ENCODE data around the gene SEC31A. TPM values are rescaled to one million over a fixed set of nuclear protein-coding genes. Genes with fewer than 3 reads are reported as not detected.
A peak's percentile ranks its signal among the peaks of the same experiment; 100 is the strongest.

Gene SEC31A
- total RNA-seq (134 and 141 TPM in 2 replicates), polyA plus RNA-seq (52.7 and 58.4 TPM in 2 replicates), polyA minus RNA-seq (77.4 and 105 TPM in 2 replicates)
- total RNA-seq (2013), result 89.1 TPM

GRCh38 chr4:82890901-82891706 is at the start of gene SEC31A:
SEC31A (minus strand) TSS chr4:82891153; CDS start chr4:82881936, 9,217 bp downstream.
- H3K27ac ChIP-seq (ENCODE audit: low read length in 2 of 2), result peak within 1 kb of the TSS; percentile 87 to 93
- peaks cover 48% of the 10 kb centered on the region for H3K79me2 ChIP-seq (ENCODE audit: control insufficient read depth, insufficient read depth, low read length)
- H3K9me3 Mint-ChIP-seq (ENCODE audit: insufficient read depth), result no peaks in the 10 kb centered on the region
- DNase-seq (peak; percentile 98), ATAC-seq (ENCODE audit: low read depth) (peak; percentile 92)
- intact Hi-C loops (cut with micrococcal nuclease), result loop anchor here (1.0 to 10.0 kb wide), 6 partner anchors 9 to 594 kb away; partner anchors contain the start of genes ABRAXAS1, ENOPH1, HELQ and HNRNPDL
- H3K27me3 Mint-ChIP-seq, result no peaks in the 10 kb centered on the region
- H3K27ac Mint-ChIP-seq, result peak within 1 kb of the TSS; percentile 97
- no peaks in the 10 kb centered on the region for H3K27me3 ChIP-seq (replicated peaks in 1 of 4; ENCODE audit: control extremely low read depth in 1 of 4, control insufficient read depth in 3 of 4, insufficient read depth in 4 of 4, low read length in 3 of 4)
- CTCF ChIA-PET, result interaction anchor here (1.0 kb wide), 1 partner anchor 9 kb away, joined by 4 read pairs; the partner anchor contains the start of gene THAP9
- under 1% methylated on average over 66 of the region's 71 CpGs for WGBS (ENCODE audit: insufficient coverage)
- H2AFZ ChIP-seq (ENCODE audit: insufficient read depth, low read depth, low read length, poor library complexity, severe bottlenecking), result peak within 1 kb of the TSS; percentile 82
- peak within 1 kb of the TSS; percentile 79 for H3K9ac ChIP-seq (ENCODE audit: low read length)
- peak within 1 kb of the TSS; percentile 92 for H3K4me3 Mint-ChIP-seq
- TF ChIP-seq EZH2 (IDR thresholded peaks at IDR 0.05; ENCODE audit: borderline replicate concordance, insufficient read depth, low read depth, low read length, poor library complexity, severe bottlenecking) (no peak), CTCF (IDR thresholded peaks at IDR 0.05) (peak; percentile 2)
- peak within 1 kb of the TSS; percentile 80 for H3K4me2 ChIP-seq (replicated peaks; ENCODE audit: low read depth, low read length, poor library complexity, severe bottlenecking)
- peaks cover 35% of the 10 kb centered on the region for H3K4me1 Mint-ChIP-seq
- no peaks in the 10 kb centered on the region for H3K9me3 ChIP-seq (ENCODE audit: control extremely low read depth in 1 of 3, control insufficient read depth in 2 of 3, insufficient read depth in 1 of 3, low read length in 2 of 3)
- POLR2A ChIA-PET, result interaction anchor here (1.5 kb wide), 1 partner anchor 9 kb away, joined by 5 read pairs; the partner anchor contains the start of gene THAP9
- peaks cover 12 to 16% of the 10 kb centered on the region in 2 experiments for H3K36me3 ChIP-seq (replicated peaks in 1 of 2; ENCODE audit: control extremely low read depth in 1 of 2, control insufficient read depth in 1 of 2, extremely low read depth in 1 of 2, insufficient read depth in 2 of 2, low read length in 1 of 2)
- H4K20me1 ChIP-seq (ENCODE audit: control insufficient read depth, insufficient read depth, low read length, poor library complexity, severe bottlenecking), result peaks cover 20% of the 10 kb centered on the region
- peaks cover 17 to 18% of the 10 kb centered on the region in 2 donors for H3K4me1 ChIP-seq (ENCODE audit: control insufficient read depth in 2 of 2, insufficient read depth in 2 of 2, low read length in 2 of 2)
- H3K4me3 ChIP-seq (ENCODE audit: control extremely low read depth in 1 of 5, extremely low read depth in 1 of 5, insufficient read depth in 1 of 5, low read depth in 2 of 5, low read length in 4 of 5), result peak within 1 kb of the TSS; percentile 76 to 94 (median 85)

GRCh38 chr4:82939414-82939813 is 48.5 kb upstream of the SEC31A start:
- Mint-ChIP-seq H3K27ac (no peak overlapping the region), H3K4me1 (no peaks in the 10 kb centered on the region), H3K27me3 (no peaks in the 10 kb centered on the region), H3K9me3 (ENCODE audit: insufficient read depth) (no peaks in the 10 kb centered on the region), H3K4me3 (no peak overlapping the region)
- TF ChIP-seq EZH2 (IDR thresholded peaks at IDR 0.05; ENCODE audit: borderline replicate concordance, insufficient read depth, low read depth, low read length, poor library complexity, severe bottlenecking) (no peak), CTCF (IDR thresholded peaks at IDR 0.05) (no peak)
- H3K36me3 ChIP-seq (replicated peaks in 1 of 2; ENCODE audit: control extremely low read depth in 1 of 2, control insufficient read depth in 1 of 2, extremely low read depth in 1 of 2, insufficient read depth in 2 of 2, low read length in 1 of 2), result peaks cover 18 to 38% of the 10 kb centered on the region in 2 experiments
- no peak overlapping the region for H3K27ac ChIP-seq (ENCODE audit: low read length in 2 of 2)
- no peak overlapping the region for H2AFZ ChIP-seq (ENCODE audit: insufficient read depth, low read depth, low read length, poor library complexity, severe bottlenecking)
- H3K9ac ChIP-seq (ENCODE audit: low read length), result no peak overlapping the region
- no CpG with 5 or more reads among the region's 2 CpGs for WGBS (ENCODE audit: insufficient coverage)
- ChIA-PET CTCF (no interaction called here), POLR2A (no interaction called here)
- no peaks in the 10 kb centered on the region for H4K20me1 ChIP-seq (ENCODE audit: control insufficient read depth, insufficient read depth, low read length, poor library complexity, severe bottlenecking)
- no peak overlapping the region for H3K4me2 ChIP-seq (replicated peaks; ENCODE audit: low read depth, low read length, poor library complexity, severe bottlenecking)
- H3K4me3 ChIP-seq (ENCODE audit: control extremely low read depth in 1 of 5, extremely low read depth in 1 of 5, insufficient read depth in 1 of 5, low read depth in 2 of 5, low read length in 4 of 5), result no peak overlapping the region
- intact Hi-C loops (cut with micrococcal nuclease), result no loop called here
- no peaks in the 10 kb centered on the region for H3K9me3 ChIP-seq (ENCODE audit: control extremely low read depth in 1 of 3, control insufficient read depth in 2 of 3, insufficient read depth in 1 of 3, low read length in 2 of 3)
- H3K27me3 ChIP-seq (replicated peaks in 1 of 4; ENCODE audit: control extremely low read depth in 1 of 4, control insufficient read depth in 3 of 4, insufficient read depth in 4 of 4, low read length in 3 of 4), result no peaks in the 10 kb centered on the region
- no peaks in the 10 kb centered on the region for H3K4me1 ChIP-seq (ENCODE audit: control insufficient read depth in 2 of 2, insufficient read depth in 2 of 2, low read length in 2 of 2)
- DNase-seq (no peak), ATAC-seq (ENCODE audit: low read depth) (no peak)
- H3K79me2 ChIP-seq (ENCODE audit: control insufficient read depth, insufficient read depth, low read length), result no peaks in the 10 kb centered on the region

Measured in B cell (primary cell).